ENCODE data around the gene EVC. TPM values are rescaled to one million over a fixed set of nuclear protein-coding genes. Genes with fewer than 3 reads are reported as not detected.
A peak's percentile ranks its signal among the peaks of the same experiment; 100 is the strongest.

The EVC gene
- total RNA-seq, 4 donors from 2014 or later = 23.0 to 54.1 (median 30.0) TPM

DNA sequence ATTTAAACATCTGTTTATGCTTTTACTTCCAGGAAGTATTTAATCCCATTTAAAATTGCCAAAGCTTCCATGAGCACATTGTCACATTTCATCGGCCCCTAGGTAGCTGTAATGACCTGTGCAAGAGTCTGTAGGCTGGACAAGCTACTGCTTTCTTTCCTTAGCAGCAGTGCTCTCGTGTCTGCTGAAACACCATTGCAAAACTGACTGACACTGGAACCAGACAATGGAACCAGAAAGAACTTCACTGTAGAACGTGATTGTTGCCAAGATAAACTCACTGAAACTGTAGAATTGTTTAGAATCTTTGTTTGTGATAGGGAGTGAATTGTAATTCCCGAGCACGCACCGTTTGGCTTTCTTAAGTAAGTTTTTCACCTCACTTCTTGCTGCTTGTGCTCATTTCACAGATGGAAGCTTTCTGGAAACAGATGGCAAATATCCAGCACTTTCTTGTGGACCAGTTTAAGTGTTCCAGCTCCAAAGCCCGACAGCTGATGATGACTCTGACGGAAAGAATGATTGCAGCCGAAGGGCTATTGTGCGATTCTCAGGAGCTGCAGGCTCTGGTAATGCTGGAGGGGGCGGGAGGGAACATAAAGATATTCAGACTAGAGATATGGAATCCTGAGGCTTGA is 36.9 kb downstream of the EVC start:
- no peak overlapping the region for H3K27ac ChIP-seq
- H3K4me1 ChIP-seq = no peaks in the 10 kb centered on the region
- H3K27me3 ChIP-seq = no peaks in the 10 kb centered on the region
- no peak overlapping the region for H3K4me3 ChIP-seq
- H3K36me3 ChIP-seq = peaks cover 38% of the 10 kb centered on the region
- no peaks in the 10 kb centered on the region for H3K9me3 ChIP-seq
- TF ChIP-seq, protein P1, sequence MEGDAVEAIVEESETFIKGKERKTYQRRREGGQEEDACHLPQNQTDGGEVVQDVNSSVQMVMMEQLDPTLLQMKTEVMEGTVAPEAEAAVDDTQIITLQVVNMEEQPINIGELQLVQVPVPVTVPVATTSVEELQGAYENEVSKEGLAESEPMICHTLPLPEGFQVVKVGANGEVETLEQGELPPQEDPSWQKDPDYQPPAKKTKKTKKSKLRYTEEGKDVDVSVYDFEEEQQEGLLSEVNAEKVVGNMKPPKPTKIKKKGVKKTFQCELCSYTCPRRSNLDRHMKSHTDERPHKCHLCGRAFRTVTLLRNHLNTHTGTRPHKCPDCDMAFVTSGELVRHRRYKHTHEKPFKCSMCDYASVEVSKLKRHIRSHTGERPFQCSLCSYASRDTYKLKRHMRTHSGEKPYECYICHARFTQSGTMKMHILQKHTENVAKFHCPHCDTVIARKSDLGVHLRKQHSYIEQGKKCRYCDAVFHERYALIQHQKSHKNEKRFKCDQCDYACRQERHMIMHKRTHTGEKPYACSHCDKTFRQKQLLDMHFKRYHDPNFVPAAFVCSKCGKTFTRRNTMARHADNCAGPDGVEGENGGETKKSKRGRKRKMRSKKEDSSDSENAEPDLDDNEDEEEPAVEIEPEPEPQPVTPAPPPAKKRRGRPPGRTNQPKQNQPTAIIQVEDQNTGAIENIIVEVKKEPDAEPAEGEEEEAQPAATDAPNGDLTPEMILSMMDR (IDR thresholded peaks at IDR 0.05) = no peak
- TF ChIP-seq POLR2AphosphoS5 (IDR thresholded peaks at IDR 0.05) (no peak), POLR2A (IDR thresholded peaks at IDR 0.05) (no peak), EP300 (IDR thresholded peaks at IDR 0.05) (no peak)
- 59% methylated on average over 11 of the region's 11 CpGs for WGBS
- DNase-seq (ENCODE audit: low spot score in 2 of 2) = peak in 1 of 2 donors; percentile 32

DNA sequence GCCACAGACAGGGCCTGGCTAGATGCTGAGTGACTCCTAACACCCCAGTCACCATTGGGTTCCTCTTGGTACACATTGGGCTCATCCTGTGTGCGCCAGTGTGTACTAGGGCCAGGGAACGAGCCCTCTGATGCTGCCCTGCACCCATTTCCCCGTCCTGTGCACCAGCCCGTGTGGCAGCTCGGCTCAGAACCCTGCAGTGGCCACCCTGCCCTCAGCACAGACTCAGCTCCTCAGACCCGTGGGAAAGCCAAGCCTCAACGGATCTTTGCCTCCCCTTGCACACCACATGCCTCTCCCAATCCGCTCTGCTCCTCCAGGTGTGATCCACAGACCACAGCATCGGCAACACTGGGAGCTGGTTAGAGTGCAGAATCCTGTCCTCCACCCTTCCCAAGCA is 38.6 kb downstream of the EVC start:
- no peaks in the 10 kb centered on the region for H3K4me1 ChIP-seq
- H3K27me3 ChIP-seq = no peaks in the 10 kb centered on the region
- TF ChIP-seq, protein P1 (IDR thresholded peaks at IDR 0.05) = no peak
- TF ChIP-seq POLR2AphosphoS5 (IDR thresholded peaks at IDR 0.05) (no peak), EP300 (IDR thresholded peaks at IDR 0.05) (no peak), POLR2A (IDR thresholded peaks at IDR 0.05) (no peak)
- no peak for DNase-seq (ENCODE audit: low spot score in 2 of 2)
- no peak overlapping the region for H3K27ac ChIP-seq
- 86% methylated on average over 9 of the region's 9 CpGs for WGBS
- no peak overlapping the region for H3K4me3 ChIP-seq
- no peaks in the 10 kb centered on the region for H3K9me3 ChIP-seq
- H3K36me3 ChIP-seq = peaks cover 37% of the 10 kb centered on the region

DNA sequence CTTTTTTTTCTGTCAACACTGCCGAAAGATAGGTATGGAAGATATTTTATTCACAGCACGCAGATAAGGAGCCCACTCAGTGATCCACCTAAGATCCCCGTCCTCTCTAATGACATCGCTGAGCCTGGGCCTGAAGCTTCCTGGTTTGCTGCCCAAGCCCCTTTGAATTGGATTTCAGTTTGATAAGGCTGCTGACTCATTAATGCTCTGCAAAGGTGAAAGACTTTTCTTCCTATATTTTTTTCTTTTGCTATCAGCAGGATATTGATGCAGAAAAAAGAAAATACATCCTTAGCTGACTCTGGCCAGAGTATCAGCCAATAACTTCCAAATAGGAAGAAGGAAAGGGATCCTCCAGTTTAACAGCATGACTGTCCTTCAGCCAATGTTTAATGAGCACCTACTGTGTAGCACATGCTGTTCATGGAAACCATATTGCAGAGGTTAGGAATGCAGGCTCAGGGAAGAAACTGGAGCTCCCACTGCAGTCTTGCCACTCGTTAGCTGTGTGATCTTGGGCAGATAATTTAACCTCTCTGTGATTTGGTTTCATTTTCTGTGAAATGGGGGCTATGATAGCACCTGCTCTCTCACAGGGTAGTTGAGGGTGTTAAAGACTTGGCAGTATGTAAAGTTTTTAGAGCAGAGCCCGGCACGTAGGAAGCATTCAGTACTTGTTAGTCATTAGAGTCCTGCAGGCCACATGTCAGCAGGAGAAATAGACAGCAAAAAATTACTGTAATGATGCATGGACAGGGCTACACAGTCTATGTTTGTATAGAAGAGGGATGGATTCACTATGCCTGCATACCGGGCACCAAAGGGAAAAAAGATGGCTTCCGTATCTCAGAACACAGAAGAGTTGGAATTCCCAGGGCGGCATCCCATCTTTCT is 39.3 kb downstream of the EVC start:
- TF ChIP-seq POLR2AphosphoS5 (IDR thresholded peaks at IDR 0.05) (no peak), POLR2A (IDR thresholded peaks at IDR 0.05) (no peak), EP300 (IDR thresholded peaks at IDR 0.05) (no peak)
- TF ChIP-seq, protein P1 (IDR thresholded peaks at IDR 0.05) = no peak
- Histone ChIP-seq H3K4me3 (no peak overlapping the region), H3K27me3 (no peaks in the 10 kb centered on the region), H3K4me1 (no peaks in the 10 kb centered on the region), H3K9me3 (no peaks in the 10 kb centered on the region), H3K36me3 (peaks cover 38% of the 10 kb centered on the region), H3K27ac (no peak overlapping the region)
- DNase-seq (ENCODE audit: low spot score in 2 of 2) = peak in 1 of 2 donors; percentile 26
- WGBS = 89% methylated on average over 10 of the region's 10 CpGs

DNA sequence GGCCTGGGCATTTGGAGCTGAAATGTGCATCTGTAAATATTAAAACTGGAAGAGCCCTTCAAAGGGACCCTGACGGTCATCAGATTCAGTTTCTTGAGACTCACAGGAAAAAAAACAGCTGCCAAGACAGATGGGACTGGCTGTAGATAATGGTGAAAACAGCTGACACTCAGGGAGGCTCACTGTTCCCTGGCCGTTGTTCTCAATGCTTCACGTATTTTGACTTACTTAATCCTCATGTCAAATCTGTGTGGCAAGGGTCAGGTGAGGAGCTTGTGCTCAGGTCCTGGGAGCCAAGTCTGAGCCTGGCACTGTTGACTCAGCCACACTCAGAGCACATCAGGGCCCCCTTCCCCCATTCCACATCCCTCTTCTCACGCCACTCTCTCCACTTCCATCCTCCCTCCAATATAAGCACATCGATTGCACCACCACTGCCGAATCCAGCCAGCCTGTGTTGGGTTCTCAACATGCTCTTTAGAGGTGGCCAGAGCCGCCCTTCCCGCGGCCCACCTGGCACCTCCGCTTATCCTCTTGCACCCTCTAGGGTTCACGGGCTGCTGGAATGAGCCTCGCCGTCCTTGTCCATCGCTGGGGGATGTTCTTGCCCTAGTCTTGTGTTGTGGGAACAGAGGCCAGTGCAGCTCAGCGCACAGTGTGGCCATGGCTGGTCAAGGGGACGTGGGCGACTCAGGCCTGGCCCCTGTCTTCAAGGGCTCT is 40.1 kb downstream of the EVC start:
- Histone ChIP-seq H3K36me3 (peaks cover 42% of the 10 kb centered on the region), H3K27ac (no peak overlapping the region), H3K27me3 (no peaks in the 10 kb centered on the region), H3K9me3 (no peaks in the 10 kb centered on the region), H3K4me1 (no peaks in the 10 kb centered on the region), H3K4me3 (no peak overlapping the region)
- TF ChIP-seq POLR2A (IDR thresholded peaks at IDR 0.05) = no peak
- no peak for TF ChIP-seq EP300 (IDR thresholded peaks at IDR 0.05)
- DNase-seq (ENCODE audit: low spot score in 2 of 2) = no peak
- 83% methylated on average over 17 of the region's 17 CpGs for WGBS

DNA sequence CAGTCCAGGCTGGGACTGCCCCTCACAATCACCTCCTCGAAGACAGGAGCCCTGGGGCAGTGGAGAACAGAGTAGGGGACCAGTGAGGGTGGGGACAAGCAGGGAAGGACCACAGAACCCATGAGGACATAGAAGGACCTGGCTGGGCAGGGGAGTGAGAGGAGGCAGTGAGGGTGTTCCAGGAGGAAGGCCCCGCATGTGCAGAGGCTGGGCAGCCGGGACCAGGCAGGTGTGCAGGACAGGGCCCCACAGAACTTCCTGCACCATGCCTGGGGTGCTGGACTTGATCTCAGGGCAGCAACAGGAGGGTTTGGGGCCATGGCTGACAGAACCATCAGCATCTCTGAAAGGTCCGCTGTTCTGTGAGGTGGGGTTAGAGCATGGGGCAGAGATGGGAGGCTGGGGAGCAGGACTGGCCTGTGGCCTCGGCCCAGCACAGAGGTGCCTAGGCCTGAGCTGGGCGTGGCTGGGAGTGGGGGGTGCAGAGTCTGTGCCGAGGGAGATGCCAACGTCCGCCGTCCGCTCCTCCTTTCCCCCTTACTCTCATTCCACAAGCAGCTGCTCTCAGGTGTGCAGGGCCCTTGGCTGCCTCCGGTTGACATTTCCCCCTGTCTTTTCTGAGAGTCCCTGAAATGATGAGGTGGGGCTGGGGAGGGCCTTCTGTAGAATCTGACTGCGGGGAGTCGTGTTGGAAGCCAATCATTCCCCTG is 40.8 kb downstream of the EVC start:
- no peak overlapping the region for H3K27ac ChIP-seq
- H3K4me3 ChIP-seq = no peak overlapping the region
- TF ChIP-seq POLR2AphosphoS5 (IDR thresholded peaks at IDR 0.05) (no peak), POLR2A (IDR thresholded peaks at IDR 0.05) (no peak)
- TF ChIP-seq, protein P1 (IDR thresholded peaks at IDR 0.05) = no peak
- H3K27me3 ChIP-seq = no peaks in the 10 kb centered on the region
- peaks cover 45% of the 10 kb centered on the region for H3K36me3 ChIP-seq
- no peaks in the 10 kb centered on the region for H3K9me3 ChIP-seq
- H3K4me1 ChIP-seq = no peaks in the 10 kb centered on the region
- WGBS = 79% methylated on average over 13 of the region's 14 CpGs
- no peak for DNase-seq (ENCODE audit: low spot score in 2 of 2)

Data from suprapubic skin (tissue), 4 donors.